ENCODE data around the gene LY6G6C.

Gene LY6G6C

GRCh38 chr6:31761343-31761742, 39.8 kb upstream of the LY6G6C start:
- no peak overlapping the region for H3K4me3 ChIP-seq (ENCODE audit: control insufficient read depth, low read depth, low read length)
- no peak for DNase-seq (ENCODE audit: low read depth)
- no peak for TF ChIP-seq CTCF (IDR thresholded peaks at IDR 0.05; ENCODE audit: control insufficient read depth, insufficient read depth, low read depth, low read length, missing control alignments)

- no peak overlapping the region for H3K4me3 ChIP-seq (ENCODE audit: control insufficient read depth, low read depth, low read length)
- no peak for DNase-seq (ENCODE audit: low read depth)
- TF ChIP-seq CTCF (IDR thresholded peaks at IDR 0.05; ENCODE audit: control insufficient read depth, insufficient read depth, low read depth, low read length, missing control alignments) = no peak
Measured at GRCh38 chr6:31760790-31761189, 39.2 kb upstream of the LY6G6C start.

GRCh38 chr6:31758281-31758680, 36.7 kb upstream of the LY6G6C start:
- DNase-seq (ENCODE audit: low read depth) = no peak
- TF ChIP-seq CTCF (IDR thresholded peaks at IDR 0.05; ENCODE audit: control insufficient read depth, insufficient read depth, low read depth, low read length, missing control alignments) = no peak
- no peak overlapping the region for H3K4me3 ChIP-seq (ENCODE audit: control insufficient read depth, low read depth, low read length)

GRCh38 chr6:31752739-31753319, 31.3 kb upstream of the LY6G6C start:
- H3K4me3 ChIP-seq (ENCODE audit: control insufficient read depth, low read depth, low read length) = no peak overlapping the region
- no peak for TF ChIP-seq CTCF (IDR thresholded peaks at IDR 0.05; ENCODE audit: control insufficient read depth, insufficient read depth, low read depth, low read length, missing control alignments)
- DNase-seq (ENCODE audit: low read depth) = no peak

GRCh38 chr6:31750411-31751022, 29.0 kb upstream of the LY6G6C start:
- TF ChIP-seq CTCF (IDR thresholded peaks at IDR 0.05; ENCODE audit: control insufficient read depth, insufficient read depth, low read depth, low read length, missing control alignments) = no peak
- H3K4me3 ChIP-seq (ENCODE audit: control insufficient read depth, low read depth, low read length) = no peak overlapping the region
- no peak for DNase-seq (ENCODE audit: low read depth)

- TF ChIP-seq CTCF (IDR thresholded peaks at IDR 0.05; ENCODE audit: control insufficient read depth, insufficient read depth, low read depth, low read length, missing control alignments) = no peak
- H3K4me3 ChIP-seq (ENCODE audit: control insufficient read depth, low read depth, low read length) = no peak overlapping the region
- no peak for DNase-seq (ENCODE audit: low read depth)
Measured at GRCh38 chr6:31749301-31750036, 27.9 kb upstream of the LY6G6C start.

All from AG09309 (cell line).